Muscle layer of duodenum (tissue), 2 donors: ENCODE data around the gene CYGB.
"Not testable (repeated sequence)": the region's sequence is repeated elsewhere in the genome, so short reads cannot be mapped to it uniquely, and the experiment has no call there.

ENCODE experiments used
- H3K27ac ChIP-seq: one replicate; pipeline ENCODE4 v1.7.0; 2013; ENCODE audit warnings: mild to moderate bottlenecking, low read length
- H3K27me3 ChIP-seq: one replicate; pipeline ENCODE4 v1.7.0; 2013; ENCODE audit warnings: low read depth, mild to moderate bottlenecking, control low read depth, low read length
- H3K36me3 ChIP-seq, 2 donors: one replicate each; pipeline ENCODE4 v1.7.0; 2013; ENCODE audit warnings: low read length in 2 of 2, control low read depth in 1 of 2, mild to moderate bottlenecking in 1 of 2; ENCODE audit not compliant: insufficient read depth in 2 of 2, control insufficient read depth in 1 of 2
- H3K4me1 ChIP-seq, 2 donors: one replicate each; pipeline ENCODE4 v1.7.0; 2013; ENCODE audit warnings: low read length in 2 of 2, mild to moderate bottlenecking in 2 of 2, control low read depth in 1 of 2, moderate library complexity in 1 of 2; ENCODE audit not compliant: insufficient read depth in 2 of 2, control insufficient read depth in 1 of 2
- H3K4me3 ChIP-seq, 2 donors: one replicate each; pipeline ENCODE4 v1.7.0; 2013; ENCODE audit warnings: low read length in 2 of 2, low read depth in 1 of 2, mild to moderate bottlenecking in 1 of 2
- H3K9me3 ChIP-seq, 2 donors: one replicate each; pipeline ENCODE4 v1.7.0; 2013; ENCODE audit warnings: low read length in 2 of 2, control low read depth in 1 of 2, mild to moderate bottlenecking in 1 of 2; ENCODE audit not compliant: control insufficient read depth in 1 of 2
- donor health status: healthy.

Gene CYGB

DNA sequence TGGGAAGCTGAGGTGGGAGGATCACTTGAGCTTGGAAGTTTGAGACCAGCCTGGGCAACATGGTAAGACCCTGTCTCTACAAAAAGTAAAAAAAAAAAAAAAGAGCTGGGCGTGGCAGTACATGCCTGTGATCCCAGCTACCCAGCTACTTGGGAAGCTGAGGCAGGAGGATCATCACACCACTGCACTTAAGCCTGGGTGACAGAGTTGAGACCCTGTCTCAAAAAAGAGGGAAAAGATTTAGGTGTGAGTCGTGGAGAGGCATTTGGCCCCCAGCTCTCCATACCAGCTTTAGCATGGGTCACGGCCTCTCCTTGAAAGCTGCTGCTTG is 29.1 kb upstream of the CYGB start:
- Histone ChIP-seq H3K27me3 (no peaks in the 10 kb centered on the region), H3K36me3 (peaks cover 4 to 17% of the 10 kb centered on the region in 2 donors), H3K27ac (no peak overlapping the region), H3K9me3 (no peaks in the 10 kb centered on the region), H3K4me1 (peaks cover 0 to 4% of the 10 kb centered on the region in 2 donors), H3K4me3 (no peak overlapping the region)

DNA sequence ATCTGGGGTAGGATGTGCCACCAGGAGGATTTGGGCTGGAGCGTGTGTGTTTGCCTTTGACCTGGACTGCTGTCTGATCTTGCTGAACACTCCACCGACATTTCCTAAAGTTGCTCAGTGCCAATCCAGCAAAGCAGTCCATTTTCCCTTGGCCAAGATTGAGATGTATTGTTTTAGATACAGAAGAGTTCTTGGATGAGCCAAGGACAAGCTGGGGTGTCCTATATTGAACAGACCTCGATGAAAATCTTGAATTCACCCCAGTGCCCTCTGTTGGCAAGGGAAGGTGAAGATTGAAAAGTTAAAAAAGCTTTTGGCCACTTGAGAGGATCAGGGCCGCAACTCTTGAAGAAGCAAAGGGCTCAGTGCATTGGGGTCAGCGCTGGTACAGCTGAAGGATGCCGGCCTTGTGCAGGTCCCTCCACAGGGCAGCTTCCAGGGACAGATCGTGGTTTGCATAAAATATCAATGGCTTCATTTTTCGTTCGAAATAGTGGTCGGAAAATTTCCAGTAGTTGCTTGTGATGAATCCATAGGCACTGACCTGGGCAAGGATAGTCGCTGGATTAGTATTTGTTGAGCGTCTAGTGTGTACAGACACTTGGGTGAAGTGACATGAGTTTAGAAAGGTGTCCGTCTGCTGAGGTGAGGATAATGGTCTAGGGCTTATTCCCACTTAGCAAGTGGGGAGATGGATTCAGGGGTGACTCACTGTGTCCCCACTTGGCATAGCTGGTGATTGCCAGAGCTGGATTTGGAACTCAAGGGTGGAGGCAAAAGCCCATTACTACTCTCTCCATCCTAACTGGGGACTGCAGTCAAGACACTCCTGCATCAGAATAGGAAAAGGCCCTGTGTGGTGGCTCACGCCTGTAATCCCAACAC is 28.5 kb upstream of the CYGB start:
- Histone ChIP-seq H3K9me3 (no peaks in the 10 kb centered on the region), H3K27ac (no peak overlapping the region), H3K36me3 (peaks cover 4 to 22% of the 10 kb centered on the region in 2 donors)

DNA sequence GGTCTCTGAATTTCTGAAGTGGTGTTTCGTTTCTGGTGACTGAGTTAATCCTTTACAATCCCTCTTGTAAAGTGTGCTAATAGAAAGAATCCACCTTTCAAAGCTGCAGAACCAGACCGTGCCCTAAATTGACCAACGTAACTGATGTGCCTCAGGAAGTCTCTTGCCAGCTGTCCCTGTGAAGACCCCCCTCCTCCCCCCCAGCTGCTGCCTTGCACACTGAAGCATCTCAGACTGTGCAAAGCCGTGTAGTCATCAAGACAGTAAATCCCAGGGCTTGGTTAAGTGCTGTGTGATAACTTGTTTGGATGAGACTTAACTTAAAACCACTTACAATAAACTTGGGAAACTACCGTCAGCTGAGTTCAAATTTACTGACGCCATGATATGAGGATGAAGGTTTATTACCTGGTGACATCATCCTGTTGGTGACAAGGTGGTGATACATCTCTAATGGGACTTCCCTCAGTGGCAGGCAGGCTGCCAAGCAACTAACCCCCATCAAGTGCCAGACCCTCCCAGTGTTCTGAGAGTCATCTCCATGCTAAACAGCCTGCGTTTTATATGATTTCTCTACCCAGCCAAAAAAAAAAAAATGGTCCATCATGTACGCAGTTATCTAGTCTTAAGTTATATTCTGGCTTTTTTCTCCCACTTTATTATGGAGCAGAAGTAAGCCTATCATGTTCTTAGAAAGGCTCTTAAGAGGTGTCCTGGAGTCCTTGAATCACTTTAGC is 27.6 kb upstream of the CYGB start:
- H3K36me3 ChIP-seq = peaks cover 4 to 22% of the 10 kb centered on the region in 2 donors
- not testable (repeated sequence) for H3K4me3 ChIP-seq, H3K27ac ChIP-seq, H3K27me3 ChIP-seq, H3K9me3 ChIP-seq
- peaks cover 0 to 18% of the 10 kb centered on the region in 2 donors for H3K4me1 ChIP-seq

More for the DNA sequence above, 28.5 kb upstream of the CYGB start:
- H3K27me3 ChIP-seq = no peaks in the 10 kb centered on the region
- peaks cover 0 to 10% of the 10 kb centered on the region in 2 donors for H3K4me1 ChIP-seq
- no peak overlapping the region for H3K4me3 ChIP-seq

DNA sequence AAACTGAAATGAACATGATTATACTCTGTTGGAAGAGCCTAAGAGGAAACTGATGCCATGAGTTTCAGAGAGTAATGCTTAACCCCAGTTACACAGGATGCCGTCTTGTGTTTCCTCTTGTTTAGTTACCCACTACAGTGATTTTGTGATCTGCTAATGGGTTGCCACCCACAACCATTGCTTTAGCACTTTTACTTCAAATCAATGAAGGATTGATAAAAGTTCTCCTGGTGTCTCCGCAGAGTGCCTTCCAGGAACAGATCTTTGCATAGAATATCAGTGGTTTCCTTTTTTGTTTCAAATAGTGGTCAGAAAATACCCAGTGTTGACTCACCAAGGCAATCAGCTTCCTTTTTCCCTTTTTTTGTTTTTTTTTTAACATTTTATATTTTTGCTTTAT is 25.9 kb upstream of the CYGB start:
- H3K36me3 ChIP-seq = peaks cover 4 to 24% of the 10 kb centered on the region in 2 donors
- H3K27ac ChIP-seq, H3K9me3 ChIP-seq, H3K27me3 ChIP-seq, H3K4me3 ChIP-seq: not testable (repeated sequence)
- H3K4me1 ChIP-seq = peaks cover 0 to 35% of the 10 kb centered on the region in 2 donors

DNA sequence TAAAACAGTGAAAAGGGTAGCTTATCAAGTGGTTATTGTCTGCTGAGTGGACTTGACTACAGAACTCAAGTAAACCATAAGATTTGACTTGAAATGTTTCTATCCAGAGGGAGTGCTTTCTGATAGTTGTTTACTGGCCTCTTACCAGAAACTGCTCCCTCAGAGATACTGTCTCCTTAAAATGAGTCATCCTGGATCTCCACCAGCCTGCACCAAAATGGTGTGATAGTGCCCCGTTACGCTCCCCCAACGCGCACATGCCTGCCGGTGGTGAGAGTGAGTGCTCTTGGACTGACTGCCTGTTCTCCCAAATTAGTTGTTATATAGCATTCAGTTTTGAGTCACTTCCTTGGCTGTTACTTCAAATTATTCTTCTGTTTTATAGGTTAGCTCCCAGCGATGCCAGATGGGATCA is 25.2 kb upstream of the CYGB start:
- Histone ChIP-seq H3K4me1 (peaks cover 0 to 39% of the 10 kb centered on the region in 2 donors), H3K27me3 (no peaks in the 10 kb centered on the region), H3K36me3 (peaks cover 4 to 24% of the 10 kb centered on the region in 2 donors), H3K4me3 (no peak overlapping the region), H3K9me3 (no peaks in the 10 kb centered on the region), H3K27ac (no peak overlapping the region)

DNA sequence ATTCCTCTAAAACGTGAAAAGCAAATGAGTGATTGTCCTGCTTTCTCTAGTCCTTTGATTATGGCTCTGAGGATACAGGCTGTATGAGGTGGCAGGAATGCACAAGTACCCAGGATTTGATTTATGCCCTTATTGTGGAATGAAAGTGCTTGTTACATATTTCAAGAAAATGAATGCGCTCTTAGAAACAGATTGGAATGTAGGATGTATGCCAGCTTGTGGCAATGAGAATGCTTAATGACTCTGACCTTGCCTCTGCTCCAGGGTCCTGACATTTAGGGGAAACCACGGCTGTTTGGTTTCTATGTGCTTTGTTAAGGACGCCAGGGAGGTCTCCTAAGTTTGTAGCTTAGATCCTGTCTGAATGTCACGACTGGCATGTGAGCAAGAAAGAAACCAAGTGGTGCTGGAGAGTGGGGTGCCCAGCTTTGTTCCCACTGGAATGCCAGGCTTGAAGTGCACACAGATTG is 24.3 kb upstream of the CYGB start:
- Histone ChIP-seq H3K27me3 (no peaks in the 10 kb centered on the region), H3K4me3 (no peak overlapping the region), H3K9me3 (no peaks in the 10 kb centered on the region), H3K27ac (peak overlapping the region; percentile 46), H3K36me3 (peaks cover 4 to 24% of the 10 kb centered on the region in 2 donors), H3K4me1 (peaks cover 0 to 40% of the 10 kb centered on the region in 2 donors)

DNA sequence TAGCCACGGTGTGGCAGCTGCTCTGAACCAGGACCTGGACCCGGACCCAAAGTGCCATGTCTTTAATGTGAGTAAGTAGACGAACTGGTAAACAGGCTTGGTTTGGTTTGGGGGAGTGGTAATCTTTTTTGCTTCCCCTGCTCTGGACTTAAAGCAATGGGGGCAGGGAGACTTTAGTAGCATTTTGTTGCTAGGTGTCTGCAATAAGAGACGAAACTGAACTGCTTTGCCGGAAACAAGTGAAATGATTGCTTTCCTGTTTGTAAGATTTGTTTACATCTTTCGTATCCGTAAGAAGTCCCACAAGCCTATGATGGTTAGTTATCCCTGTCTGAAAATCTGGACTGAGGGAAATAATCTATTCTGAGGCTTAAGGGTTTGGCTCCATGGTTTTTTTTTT is 23.8 kb upstream of the CYGB start:
- Histone ChIP-seq H3K36me3 (peaks cover 4 to 24% of the 10 kb centered on the region in 2 donors), H3K9me3 (no peaks in the 10 kb centered on the region), H3K27me3 (no peaks in the 10 kb centered on the region), H3K27ac (peak overlapping the region; percentile 46), H3K4me1 (peaks cover 4 to 45% of the 10 kb centered on the region in 2 donors), H3K4me3 (no peak overlapping the region)

DNA sequence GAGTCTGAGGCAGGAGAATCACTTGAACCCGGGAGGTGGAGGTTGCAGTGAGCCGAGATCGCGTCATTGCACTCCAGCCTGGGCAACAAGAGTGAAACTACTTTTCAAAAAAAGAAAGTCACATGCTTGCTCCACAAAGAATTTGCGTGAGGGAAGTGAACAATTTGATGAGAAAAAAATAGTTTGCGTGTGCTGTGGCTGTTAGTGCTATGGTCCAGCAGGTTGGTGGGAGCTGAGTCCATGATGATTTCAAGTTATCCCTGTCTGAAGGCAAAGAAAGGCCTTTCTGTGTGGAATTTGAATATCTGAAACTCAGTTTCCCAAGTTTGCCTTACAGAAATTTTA is 23.3 kb upstream of the CYGB start:
- H3K27ac ChIP-seq = peak overlapping the region; percentile 46
- H3K27me3 ChIP-seq = no peaks in the 10 kb centered on the region
- no peak overlapping the region for H3K4me3 ChIP-seq
- H3K4me1 ChIP-seq = peaks cover 4 to 45% of the 10 kb centered on the region in 2 donors
- peaks cover 1 to 24% of the 10 kb centered on the region in 2 donors for H3K36me3 ChIP-seq
- no peaks in the 10 kb centered on the region for H3K9me3 ChIP-seq

DNA sequence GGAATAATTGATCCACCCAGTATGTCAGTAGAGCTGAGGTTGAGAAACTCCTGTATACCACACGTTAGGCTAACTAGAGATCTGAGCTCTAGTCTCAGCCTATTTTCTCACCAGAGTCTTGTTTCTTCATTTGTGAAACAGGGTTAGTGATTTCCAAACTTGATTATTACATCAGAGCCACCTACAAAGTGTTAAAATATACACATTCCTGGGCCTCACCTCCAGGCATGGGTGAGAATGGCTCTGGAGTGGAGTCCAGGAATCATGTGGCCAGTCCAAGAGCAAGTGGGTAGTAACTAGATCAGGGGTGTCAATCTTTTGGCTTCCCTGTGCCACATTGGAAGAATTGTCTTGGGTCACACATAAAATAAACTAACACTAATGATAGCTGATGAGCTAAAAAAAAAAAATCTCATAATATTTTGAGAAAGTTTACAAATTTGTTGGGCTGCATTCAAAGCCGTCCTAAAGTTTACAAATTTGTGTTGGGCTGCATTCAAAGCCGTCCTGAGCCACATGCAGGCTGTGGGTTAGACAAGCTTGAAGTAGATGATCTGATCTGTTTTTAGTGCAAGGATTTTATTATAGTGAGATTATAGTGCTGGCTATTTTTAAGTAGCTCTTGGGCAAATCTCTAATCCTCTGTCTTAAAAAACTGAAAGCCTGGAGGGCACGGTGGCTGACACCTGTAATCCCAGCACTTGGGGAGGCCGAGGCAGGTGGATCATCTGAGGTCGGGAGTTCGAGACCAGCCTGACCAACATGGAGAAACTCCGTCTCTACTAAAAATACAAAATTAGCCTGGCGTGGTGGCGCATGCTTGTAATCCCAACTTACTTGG is 22.7 kb upstream of the CYGB start:
- H3K9me3 ChIP-seq = no peaks in the 10 kb centered on the region
- peaks cover 4 to 45% of the 10 kb centered on the region in 2 donors for H3K4me1 ChIP-seq
- peaks cover 0 to 18% of the 10 kb centered on the region in 2 donors for H3K36me3 ChIP-seq
- H3K27ac ChIP-seq = no peak overlapping the region
- no peaks in the 10 kb centered on the region for H3K27me3 ChIP-seq
- no peak overlapping the region for H3K4me3 ChIP-seq

DNA sequence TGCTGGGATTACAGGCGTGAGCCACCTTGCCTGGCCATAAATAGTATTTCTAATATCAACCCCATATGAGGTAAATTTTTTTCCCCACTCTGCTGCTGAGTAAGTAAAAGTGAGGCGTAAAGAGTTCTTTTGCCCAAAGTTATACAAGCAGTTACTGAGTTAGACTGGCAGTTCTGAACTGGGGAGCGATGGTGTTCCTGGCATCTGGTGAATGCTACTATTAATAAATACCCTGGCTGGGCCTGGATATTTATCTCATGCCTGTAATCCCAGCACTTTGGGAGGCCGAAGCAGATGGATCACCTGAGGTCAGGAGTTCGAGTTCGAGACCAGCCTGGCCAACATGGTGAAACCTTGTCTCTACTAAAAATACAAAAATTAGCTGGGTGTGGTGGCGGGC is 22.0 kb upstream of the CYGB start:
- H3K9me3 ChIP-seq, H3K27me3 ChIP-seq, H3K27ac ChIP-seq: not testable (repeated sequence)
- Histone ChIP-seq H3K4me1 (peaks cover 4 to 45% of the 10 kb centered on the region in 2 donors), H3K36me3 (peaks cover 0 to 13% of the 10 kb centered on the region in 2 donors), H3K4me3 (peak overlapping the region in 1 of 2 donors; percentile 89)
